ENCODE measurements around the gene TSSK3.

DNA sequence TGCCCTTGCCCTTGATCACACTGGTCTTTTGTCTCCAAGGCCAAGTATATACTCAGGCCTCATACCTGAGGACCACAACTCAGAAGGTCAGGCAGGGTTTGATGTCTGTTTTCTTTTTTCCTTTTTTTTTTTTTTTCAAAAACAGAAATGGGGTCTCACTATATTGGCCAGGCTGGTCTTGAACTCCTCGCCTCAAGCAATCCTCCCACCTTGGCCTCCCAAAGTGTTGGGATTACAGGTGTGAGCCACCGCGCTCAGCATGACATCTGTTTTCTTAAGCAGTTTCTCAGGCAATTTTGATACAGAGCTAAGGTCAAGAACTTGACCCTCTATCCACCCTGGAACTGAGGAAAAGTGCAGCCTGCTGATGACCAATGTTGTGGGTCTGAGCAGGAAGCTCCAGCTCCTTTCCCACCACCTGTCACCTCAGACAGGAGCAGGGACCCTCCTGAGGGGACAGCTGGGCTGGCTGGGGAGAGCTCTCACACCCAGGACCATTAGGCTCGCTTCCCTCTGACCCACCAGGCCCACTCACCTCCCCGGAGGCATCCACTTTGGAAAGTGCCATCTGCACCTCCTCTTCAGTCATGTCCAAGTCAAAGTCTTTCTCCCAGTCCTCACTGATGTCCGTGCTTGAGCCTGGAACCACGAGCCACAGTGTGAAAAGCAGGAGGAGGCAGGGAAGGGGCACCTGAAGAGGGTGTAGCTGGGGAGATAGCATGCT lies 5.7 kb downstream of the TSSK3 start:
- TF ChIP-seq, protein P1, sequence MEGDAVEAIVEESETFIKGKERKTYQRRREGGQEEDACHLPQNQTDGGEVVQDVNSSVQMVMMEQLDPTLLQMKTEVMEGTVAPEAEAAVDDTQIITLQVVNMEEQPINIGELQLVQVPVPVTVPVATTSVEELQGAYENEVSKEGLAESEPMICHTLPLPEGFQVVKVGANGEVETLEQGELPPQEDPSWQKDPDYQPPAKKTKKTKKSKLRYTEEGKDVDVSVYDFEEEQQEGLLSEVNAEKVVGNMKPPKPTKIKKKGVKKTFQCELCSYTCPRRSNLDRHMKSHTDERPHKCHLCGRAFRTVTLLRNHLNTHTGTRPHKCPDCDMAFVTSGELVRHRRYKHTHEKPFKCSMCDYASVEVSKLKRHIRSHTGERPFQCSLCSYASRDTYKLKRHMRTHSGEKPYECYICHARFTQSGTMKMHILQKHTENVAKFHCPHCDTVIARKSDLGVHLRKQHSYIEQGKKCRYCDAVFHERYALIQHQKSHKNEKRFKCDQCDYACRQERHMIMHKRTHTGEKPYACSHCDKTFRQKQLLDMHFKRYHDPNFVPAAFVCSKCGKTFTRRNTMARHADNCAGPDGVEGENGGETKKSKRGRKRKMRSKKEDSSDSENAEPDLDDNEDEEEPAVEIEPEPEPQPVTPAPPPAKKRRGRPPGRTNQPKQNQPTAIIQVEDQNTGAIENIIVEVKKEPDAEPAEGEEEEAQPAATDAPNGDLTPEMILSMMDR (conservative IDR thresholded peaks at IDR 0.05; ENCODE audit: low read depth in 2 of 2): no peak
- TF ChIP-seq EZH2 (IDR thresholded peaks at IDR 0.05; ENCODE audit: low read depth, unreplicated experiment): no peak
- TF ChIP-seq POLR2AphosphoS5 (IDR thresholded peaks at IDR 0.05; ENCODE audit: low read depth): no peak
- TF ChIP-seq EZH2phosphoT487 (IDR thresholded peaks at IDR 0.05; ENCODE audit: unreplicated experiment): no peak
- TF ChIP-seq, protein P2, sequence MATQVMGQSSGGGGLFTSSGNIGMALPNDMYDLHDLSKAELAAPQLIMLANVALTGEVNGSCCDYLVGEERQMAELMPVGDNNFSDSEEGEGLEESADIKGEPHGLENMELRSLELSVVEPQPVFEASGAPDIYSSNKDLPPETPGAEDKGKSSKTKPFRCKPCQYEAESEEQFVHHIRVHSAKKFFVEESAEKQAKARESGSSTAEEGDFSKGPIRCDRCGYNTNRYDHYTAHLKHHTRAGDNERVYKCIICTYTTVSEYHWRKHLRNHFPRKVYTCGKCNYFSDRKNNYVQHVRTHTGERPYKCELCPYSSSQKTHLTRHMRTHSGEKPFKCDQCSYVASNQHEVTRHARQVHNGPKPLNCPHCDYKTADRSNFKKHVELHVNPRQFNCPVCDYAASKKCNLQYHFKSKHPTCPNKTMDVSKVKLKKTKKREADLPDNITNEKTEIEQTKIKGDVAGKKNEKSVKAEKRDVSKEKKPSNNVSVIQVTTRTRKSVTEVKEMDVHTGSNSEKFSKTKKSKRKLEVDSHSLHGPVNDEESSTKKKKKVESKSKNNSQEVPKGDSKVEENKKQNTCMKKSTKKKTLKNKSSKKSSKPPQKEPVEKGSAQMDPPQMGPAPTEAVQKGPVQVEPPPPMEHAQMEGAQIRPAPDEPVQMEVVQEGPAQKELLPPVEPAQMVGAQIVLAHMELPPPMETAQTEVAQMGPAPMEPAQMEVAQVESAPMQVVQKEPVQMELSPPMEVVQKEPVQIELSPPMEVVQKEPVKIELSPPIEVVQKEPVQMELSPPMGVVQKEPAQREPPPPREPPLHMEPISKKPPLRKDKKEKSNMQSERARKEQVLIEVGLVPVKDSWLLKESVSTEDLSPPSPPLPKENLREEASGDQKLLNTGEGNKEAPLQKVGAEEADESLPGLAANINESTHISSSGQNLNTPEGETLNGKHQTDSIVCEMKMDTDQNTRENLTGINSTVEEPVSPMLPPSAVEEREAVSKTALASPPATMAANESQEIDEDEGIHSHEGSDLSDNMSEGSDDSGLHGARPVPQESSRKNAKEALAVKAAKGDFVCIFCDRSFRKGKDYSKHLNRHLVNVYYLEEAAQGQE (IDR thresholded peaks at IDR 0.05; ENCODE audit: unreplicated experiment): no peak
- TF ChIP-seq CREB1 (CRISPR knock-in tag; IDR thresholded peaks at IDR 0.05; ENCODE audit: low read depth): no peak
- TF ChIP-seq STAT1 (IDR thresholded peaks at IDR 0.05; ENCODE audit: unreplicated experiment): no peak
- TF ChIP-seq ZNF114 (CRISPR knock-in tag; IDR thresholded peaks at IDR 0.05): no peak
- no peak for TF ChIP-seq ETS1 (IDR thresholded peaks at IDR 0.05)
- TF ChIP-seq JUNB (IDR thresholded peaks at IDR 0.05; ENCODE audit: unreplicated experiment): no peak
